NCI-H1048 (cell line): Measurements from ENCODE around the gene OR1G1.
"Not testable (repeated sequence)": the region's sequence is repeated elsewhere in the genome, so short reads cannot be mapped to it uniquely, and the experiment has no call there.

ENCODE experiments used
- DNase-seq: peaks from one replicate; lab custom pipeline; 2025; lab: John Stamatoyannopoulos, UW

Gene OR1G1

DNA sequence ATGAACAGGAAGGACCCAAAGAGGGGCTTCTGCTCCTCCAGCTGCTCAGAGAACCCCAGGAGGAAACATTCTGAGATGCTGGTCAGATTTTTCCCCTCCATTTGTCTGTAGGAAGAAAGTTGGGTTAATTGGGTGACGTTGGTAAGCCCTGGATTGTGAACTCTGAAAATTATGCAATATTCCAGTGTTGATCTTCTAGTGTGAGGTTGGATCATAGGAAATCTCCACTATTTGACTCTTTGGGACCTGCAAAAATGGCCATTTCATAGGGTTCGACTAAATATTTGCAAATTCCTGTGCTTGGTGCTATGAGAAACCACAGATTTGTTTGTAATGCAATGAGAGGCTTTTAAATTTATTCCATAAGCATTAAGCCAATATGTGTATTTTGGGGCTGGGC is at the start of gene OR1G1:
TSS of gene OR1G1 (minus strand) at position 101 of the 400 bp plus-strand sequence. CDS start at position 101, 0 bp downstream.
- no peak for DNase-seq

DNA sequence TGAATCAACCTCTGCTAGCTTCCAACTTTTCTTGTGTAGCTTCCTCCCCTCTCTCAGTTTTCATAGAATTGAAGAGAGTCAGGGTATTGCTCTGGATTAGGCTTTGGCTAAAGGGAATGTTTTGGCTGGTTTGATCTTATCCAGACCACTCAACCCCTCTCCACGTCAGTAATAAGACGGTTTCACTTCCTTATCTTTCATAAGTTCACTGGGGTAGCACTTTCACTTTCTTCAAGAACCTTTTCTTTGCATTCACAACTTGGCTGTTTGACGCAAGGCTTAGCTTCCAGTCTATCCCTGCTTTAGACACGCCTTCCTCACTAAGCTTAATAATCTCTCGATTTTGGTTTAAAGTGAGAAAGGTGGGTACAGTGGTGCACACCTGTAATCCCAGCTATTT is 40.2 kb upstream of the OR1G1 start:
- no peak for DNase-seq

DNA sequence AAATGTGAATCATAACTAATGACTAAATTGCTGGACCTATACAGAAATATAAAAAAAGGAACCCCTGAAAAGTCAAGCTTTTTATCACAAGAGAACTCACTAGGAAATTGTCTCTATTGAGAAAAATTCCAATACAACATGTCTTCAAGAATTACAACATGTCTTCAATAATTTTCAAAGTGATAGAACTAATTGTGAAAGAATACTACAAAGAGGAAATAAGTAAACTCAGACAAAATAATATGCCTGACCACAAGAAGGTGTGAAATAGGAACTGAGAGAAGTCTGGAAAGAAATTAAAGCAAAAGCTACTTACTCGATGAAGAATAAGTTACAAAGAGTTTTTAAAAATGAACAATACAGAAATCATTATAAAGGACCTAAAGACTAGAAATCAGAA is 29.9 kb upstream of the OR1G1 start:
- no peak for DNase-seq

GRCh38 chr17:3137494-3137893 is 10.1 kb upstream of the OR1G1 start:
- DNase-seq = not testable (repeated sequence)

- DNase-seq = no peak
These were observed 23.0 kb downstream of the OR1G1 start, which contains the start of gene OR1D2 for GRCh38 chr17:3104322-3104721. TSS of gene OR1D2 (minus strand) at chr17:3104422. CDS start at chr17:3092996, 11,426 bp downstream.
